ENCODE measurements around the gene KRT23.
"Not testable (repeated sequence)": the region's sequence is repeated elsewhere in the genome, so short reads cannot be mapped to it uniquely, and the experiment has no call there.

The KRT23 gene

DNA sequence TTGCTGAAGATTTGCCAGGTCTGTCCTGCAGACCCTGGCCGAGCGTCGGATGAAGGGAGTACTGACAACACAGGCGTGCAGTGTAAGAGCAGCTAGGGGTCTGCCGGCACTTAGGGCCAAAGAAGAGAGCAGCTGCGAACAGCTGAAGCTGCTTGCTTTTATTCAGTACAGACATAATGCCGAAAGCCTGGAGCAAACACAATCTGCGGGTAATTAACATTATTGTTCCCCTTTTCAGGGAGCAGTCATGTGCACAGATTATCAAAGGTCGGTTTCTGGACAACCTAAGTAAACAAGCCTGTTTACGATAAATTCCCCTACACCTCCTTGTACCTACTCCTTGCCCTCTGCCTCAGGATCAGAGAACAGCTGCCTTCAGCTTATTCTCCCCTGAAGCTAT lies 12.0 kb upstream of the KRT23 start:
- no peak for DNase-seq (ENCODE audit: low spot score)

DNA sequence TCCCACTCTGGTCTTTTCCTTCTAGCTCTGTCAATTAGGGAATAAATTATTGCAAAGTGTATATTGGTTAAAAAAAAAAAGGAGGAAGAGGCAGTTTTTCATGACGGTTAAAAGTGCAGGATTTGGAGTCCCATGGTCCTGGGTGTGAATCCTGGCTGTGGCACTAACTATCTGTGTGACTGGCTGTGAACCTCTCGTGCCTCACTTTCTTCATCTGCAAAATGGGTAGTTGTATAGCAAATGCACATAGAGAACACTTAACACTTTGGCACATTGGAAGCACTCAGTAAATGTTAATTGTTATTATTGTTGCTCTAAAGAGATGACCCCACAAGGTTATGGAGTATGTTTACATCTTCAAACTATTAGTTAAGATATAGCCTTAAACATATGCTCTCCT lies 10.5 kb upstream of the KRT23 start:
- no peak for DNase-seq (ENCODE audit: low spot score)

DNA sequence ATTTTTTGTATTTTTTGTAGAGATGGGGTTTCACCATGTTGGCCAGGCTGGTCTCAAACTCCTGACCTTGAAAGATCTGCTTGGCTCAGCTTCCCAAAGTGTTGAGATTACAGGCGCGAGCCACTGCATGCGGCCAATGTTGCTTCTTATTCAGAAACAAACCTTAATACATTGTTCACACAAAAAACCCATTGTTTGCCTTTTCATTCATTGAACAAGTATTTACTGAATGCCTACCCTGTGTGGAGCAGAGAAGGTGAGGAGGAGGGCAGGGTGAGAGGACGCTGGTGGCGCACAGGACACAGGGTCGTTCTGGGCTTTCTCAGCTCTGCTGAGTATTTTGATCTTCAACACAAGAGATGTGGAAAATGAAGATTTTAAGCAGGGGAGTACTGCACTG lies 8.0 kb upstream of the KRT23 start:
- DNase-seq (ENCODE audit: low spot score) = no peak

DNA sequence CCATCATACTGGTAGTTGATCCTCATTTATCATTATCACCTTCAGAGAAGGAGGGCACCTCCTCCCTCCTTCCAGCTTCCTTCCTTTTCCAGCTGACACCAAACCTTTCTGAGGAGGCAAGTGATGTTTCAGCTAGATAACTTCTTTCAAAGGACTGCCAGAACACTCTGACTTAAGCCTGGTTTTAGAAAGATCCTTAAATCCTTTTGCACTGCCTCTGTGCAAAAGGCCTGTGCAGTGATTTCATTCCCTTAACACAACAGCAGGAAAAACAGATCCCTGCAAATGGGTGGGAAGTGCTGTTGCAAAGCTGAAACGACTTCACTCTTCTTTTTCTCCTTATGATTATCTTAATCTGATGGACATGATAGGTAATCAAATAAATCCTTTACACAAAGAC lies 7.1 kb upstream of the KRT23 start:
- no peak for DNase-seq (ENCODE audit: low spot score)

DNA sequence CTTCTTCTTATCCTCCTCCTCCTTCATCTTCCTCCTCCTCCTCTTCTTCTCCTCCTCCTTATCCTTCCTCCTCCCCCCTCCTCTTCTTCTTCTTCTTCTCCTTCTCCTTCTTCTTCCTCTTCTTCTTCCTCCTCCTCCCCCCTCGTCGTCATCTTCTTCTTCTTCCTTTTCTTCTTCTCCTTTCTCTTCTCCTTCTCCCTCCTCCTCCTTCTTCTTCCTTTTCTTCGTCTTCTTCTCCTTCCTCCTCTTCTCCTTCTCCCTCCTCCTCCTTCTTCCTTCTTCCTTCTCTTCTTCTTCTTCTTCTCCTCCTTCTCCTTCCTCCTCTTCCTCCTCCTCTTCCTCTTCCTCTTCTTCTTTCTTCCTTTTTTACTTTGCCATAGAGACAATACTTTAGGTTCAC lies 5.1 kb upstream of the KRT23 start:
- no peak for DNase-seq (ENCODE audit: low spot score)

DNA sequence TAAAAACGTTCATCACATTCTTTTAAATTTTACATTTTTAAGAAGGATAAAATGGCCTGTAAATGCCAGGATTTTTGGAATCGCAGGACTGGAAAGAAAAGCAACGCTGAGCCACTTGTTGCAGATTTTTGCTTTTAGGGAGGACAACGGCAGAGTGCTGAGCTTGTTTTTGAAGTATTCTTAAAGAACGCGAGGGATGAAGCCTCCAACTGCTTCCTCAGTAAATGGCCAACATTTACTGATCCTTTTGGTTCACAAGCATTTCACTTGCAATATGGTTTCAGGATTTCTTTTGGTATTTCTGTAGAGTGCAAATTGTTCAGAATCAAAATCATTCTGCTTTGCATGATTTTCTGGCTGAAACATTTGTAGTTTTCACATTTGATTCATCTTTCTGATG lies 2.8 kb upstream of the KRT23 start:
- no peak for DNase-seq (ENCODE audit: low spot score)

DNA sequence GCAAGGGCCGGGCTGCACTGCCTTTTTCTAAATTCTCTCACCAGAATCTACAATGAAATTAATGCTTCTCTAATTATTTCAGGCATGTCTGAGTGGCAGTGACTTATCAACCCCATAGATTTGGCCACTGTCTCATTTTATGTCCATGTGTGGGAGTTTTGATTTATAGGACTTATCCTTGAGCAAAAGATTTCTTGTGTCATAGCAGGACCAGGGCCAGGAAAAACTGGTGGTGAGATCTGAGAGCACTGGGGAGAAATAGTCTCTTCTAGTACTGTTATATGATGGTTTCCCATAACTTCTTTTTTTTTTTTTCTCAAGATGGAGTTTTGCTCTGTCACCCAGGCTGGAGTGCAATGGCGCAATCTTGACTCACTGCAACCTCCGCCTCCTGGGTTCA lies 1.5 kb upstream of the KRT23 start:
- no peak for DNase-seq (ENCODE audit: low spot score)

DNA sequence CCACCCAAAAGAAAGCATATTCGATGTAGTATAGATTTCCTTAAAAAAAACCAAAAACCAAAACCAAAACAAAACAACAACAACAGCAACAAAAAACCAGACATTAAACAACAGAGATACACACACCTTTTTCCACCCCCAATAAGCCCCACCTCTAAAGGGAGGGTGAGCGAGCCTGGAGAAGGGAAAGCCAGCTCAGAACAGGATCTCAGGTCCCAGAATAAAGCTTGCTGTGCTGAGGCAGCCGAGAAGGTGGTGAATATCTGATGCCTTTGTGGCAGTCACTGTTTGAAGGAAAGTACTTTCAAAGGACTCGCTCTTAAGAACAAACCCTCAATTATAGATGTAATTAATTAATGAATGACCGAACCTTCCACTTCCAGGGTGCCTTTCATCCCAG lies 470 bp downstream of the KRT23 start:
- no peak for DNase-seq (ENCODE audit: low spot score)

DNA sequence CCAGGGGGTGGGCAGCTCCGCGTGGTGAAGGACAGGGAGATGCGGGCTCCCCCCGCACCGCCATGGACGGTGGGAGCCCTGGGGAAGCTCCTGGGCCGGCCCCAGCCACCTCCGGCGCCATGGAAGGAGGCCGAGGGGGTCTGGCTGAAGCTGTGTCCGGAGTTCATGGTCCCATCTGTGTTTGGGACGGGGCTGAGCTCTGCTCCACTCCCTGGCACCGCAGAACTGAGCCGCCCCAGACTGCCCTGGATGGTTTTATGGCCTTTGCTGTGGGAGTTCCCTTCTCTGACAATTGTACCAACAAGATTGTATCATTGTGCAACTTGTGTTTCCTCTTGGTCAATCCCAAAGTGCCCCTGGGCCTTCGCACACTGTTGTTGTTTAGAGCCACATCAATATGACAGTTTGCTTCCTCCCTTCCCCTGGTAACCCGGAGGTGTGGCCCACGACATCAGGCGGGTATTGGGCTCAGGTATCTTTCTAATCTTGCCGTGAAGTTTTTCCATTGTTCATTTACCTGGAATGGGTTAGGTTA lies 942 bp downstream of the KRT23 start:
- DNase-seq (ENCODE audit: low spot score) = no peak

DNA sequence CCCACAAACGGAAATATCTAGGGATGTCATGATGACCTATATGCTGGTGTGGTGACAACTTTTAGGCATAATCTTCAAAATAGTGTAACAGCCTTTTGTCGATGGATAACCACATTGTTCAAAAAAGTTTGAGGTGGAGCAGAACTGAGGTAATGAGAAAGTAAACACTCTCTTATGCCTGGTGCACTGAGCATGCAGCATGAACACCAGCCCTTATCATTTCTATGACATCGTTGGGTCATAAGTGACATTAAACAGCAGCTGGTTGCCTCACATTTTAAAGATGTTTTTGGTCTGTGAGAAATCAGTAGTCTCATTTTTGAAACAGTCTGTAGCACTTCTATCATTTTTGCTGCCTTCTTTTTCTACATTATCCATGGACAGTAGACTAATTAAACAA lies 1.8 kb downstream of the KRT23 start:
- DNase-seq (ENCODE audit: low spot score) = no peak

DNA sequence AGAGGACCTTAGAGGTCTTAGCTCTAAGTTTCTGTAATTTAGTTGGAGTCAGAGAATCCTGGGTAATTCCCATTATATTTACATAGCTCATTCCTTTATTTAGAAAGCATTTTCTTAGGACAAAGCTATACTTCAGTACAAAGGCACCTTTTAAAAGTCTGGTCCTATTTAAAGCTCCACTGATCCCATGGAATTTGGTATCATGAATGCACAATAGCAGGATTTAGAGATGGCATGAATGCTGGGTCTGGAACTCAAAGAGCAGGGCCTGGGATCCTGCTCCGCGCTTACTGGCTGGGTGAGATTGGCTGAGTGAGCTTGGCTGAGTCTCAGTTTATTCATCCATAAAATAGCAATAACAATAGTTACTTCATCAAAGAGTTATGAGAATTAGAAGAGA lies 4.8 kb downstream of the KRT23 start:
- no peak for DNase-seq (ENCODE audit: low spot score)

DNA sequence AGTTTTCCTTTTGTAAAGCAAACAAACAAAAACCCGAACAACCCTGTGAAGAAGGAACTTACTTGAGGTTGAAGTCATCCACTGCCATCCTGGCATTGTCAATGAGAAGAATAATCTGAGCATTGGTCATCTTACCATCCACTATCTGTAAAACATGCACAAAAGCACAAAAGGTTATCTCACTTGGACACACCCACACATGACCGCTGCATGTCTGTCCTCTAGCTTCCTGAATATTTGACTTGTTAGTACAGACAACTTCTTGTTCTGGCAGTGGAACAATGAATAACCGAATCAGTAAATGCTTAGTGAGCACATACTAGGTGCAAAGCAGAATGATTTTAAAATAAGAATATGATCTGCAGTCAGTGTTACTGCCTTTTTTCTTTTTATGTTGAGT lies 6.1 kb downstream of the KRT23 start:
- DNase-seq (ENCODE audit: low spot score) = no peak

DNA sequence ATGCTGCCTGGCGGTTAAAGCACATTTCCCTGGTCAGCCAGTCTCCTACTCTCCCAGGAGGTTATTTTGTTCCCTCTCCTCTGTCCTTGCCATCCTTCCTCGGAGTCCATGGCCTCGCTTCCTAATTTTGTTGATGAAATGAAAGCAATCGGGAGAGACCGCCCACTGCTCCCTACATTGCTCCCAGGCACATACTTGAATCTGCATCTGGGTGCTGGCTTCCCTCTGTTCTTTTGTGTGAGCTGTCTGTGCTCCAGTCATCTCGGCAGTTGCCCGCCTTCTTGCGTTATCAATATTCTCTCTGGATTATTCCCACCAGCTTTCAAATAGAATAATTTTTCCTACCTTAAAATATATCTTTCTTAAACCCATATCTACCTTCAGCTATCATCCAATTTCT lies 11.1 kb downstream of the KRT23 start:
- DNase-seq (ENCODE audit: low spot score) = no peak

DNA sequence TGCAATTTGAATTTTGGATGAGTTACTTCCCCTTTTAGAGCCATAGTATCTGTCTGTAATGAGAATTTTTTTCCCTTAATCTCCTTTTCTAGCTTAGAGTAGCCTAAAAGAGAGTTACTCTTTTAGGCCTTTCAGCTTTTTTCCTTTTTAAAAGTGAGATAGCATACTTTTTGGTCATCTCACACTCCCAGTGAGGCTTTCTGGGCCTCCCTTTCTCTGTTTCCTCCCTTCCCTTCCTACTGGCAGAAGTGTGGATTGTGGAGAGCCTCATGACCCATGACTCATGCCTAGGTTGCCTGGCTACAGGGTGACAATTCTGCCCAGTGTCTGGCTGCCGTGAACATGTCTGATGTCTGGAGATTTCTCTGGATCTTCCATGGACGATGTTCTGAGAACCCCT lies 15.2 kb downstream of the KRT23 start:
- DNase-seq (ENCODE audit: low spot score) = no peak

DNA sequence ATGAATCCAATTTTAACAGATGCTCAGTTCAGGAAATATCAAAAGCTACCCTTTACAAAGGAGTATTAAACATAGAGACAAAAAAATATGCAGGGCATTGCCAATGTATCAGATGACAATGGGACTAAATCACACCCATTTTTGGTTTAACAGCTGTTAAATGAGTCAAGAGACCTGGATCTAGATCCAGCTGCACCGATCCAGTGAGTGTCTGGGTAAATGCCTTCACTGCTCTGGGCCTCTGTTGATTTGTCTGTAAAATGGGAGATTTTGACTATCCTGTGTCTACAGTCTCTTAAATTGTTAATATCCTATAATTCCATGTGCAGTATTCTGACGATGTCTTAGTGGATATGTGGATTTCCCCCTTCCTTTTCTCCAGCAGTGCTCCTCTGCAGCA lies 16.4 kb downstream of the KRT23 start:
- no peak for DNase-seq (ENCODE audit: low spot score)

DNA sequence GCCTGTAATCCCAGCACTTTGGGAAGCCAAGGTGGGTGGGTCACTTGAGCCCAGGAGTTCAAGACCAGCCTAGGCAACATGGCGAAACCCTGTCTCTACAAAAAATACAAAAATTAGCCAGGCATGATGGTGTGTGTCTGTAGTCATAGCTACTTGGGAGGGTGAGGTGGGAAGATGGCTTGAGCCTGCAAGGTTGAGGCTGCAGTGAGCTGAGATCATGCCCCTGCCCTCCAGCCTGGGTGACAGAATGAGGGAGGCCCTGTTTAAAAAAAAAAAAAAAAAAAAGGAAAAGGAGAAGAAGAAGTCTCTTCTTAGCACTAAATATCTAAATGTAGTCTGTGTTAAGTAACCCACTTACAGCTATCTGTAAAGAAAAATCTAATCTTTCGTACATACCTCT lies 20.3 kb downstream of the KRT23 start:
- not testable (repeated sequence) for DNase-seq (ENCODE audit: low spot score)

DNA sequence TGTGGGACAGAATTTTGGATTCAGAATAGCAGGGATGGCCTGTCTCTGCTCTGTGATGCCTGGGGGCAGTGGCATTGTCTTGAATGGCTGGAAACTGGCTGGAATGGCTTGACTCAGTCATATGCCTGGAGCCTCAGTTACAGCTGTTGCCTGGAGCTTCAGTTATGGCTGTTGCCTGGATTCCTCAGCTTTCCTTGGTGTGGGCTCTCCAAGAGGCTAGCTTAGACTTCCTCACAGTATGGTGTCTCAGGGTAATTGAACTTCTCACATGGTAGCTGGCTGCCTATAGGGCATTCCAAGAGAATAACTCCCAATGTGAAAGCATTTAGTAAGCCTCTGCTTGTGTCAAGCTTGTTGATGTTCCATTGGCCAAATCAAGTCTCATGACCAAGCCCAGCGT lies 21.1 kb downstream of the KRT23 start:
- no peak for DNase-seq (ENCODE audit: low spot score)

DNA sequence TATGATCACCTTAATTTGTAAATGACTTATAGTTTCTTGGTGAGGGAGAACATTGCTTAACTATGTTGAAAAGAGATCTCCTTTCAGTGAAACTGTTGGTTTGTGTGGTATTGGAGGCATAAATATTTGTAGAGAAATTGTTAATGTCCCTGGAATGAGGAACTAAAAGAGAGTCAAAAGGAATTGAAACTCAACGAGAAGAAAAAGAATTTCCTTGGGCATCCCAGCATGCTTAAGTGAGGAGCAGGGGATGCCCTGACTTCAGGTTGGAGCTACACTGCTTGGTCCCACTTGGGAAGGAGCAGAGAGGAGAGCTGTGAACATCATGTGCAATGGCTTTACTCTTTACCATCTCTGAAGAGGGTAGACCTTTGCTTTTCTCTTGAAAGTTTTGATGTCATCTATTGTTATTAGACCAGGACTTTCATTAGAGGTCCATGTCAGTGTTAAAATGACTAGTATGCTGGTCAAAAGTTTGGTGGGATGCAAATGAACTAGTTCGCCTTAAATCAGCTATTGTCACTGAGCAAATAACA lies 21.7 kb downstream of the KRT23 start:
- DNase-seq (ENCODE audit: low spot score) = no peak

DNA sequence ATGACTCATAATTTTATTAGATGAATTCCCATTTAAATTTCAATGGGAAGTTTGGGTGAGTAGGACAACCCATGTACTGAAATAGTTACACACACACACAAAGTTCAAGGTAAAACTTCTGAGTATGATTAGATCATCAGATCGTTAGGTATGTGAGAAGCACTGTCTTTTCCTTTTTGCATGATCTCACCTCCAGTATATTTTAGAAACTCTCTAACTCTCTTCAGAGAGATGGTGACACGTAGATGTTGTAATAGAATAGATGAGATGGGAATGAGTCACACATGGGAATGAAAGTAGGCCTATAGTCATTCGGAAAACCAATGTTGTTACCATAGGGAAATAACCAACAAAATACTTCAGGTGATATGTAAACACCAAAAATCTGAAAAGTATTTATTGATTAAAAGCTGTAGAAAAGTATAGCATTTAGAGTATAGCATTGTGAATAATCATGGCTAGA lies 22.2 kb downstream of the KRT23 start:
- DNase-seq (ENCODE audit: low spot score) = no peak

DNA sequence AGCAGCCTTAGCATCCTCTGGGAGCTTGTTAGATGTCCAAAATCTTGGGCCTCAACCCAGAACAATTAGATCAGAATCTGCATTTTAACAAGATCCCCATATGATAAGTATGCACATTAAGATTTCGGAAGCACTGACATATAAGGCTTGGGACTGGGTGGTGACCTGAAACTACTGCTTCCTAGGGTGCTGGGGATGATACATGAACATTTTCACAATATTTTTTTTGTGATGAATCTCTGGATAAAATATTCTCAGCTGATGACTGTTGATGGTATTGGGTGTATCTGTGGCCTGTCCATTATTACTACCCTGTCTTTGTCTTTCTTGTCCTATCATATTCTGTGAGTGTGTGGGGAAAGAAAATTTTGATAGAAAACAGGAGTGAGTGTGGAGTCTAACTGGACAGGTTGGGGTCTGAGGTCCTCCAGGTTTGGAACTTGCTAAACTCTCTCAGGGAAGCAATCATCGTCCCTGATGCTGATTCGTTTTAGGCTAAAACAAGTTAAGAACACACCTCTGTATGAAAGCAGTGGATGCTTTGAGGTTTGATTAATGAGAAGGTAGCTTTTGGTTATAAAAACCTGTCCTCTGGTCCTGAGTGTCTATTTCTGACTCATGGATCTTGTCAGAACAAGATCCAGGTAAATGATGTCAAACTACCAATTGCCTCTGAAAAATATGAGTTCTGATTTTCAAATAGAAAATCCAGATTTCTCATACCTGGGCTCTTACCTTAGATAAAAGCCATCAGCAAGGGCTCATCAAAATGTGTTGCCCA lies 23.2 kb downstream of the KRT23 start:
- DNase-seq (ENCODE audit: low spot score) = no peak

DNA sequence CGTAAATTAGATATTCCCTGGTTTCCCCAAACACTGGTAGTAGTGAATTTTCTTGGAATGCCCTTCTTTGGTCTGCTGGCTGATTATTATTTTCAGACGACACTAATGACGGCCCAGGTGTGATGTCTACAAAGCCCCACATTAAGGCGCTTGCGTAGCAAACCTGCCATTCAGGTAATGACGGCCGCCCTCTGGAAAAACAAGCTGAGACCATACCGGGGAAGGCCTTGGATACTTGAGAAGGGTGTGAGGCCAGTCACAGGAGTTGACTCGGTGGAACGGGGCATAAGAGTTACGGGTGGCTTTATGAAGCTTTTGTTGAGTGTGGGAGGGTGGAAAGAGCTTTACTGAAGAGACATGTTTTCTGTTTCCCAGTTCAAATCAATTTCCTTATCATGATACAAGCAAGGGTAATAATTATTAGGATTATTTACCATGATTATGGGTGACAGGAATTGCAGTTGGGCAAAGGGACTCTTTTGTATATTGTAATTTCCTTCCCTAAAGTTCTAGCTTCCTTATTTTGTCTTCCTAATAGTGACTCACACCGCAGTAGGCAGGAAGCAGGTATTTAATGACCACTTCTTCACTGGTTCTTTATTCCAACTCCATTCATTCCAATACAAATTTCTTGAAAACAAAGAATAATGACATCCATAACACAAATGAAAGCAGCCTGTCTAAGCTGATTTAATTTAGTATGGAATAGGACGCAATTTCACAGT lies 24.8 kb downstream of the KRT23 start:
- DNase-seq (ENCODE audit: low spot score) = no peak

DNA sequence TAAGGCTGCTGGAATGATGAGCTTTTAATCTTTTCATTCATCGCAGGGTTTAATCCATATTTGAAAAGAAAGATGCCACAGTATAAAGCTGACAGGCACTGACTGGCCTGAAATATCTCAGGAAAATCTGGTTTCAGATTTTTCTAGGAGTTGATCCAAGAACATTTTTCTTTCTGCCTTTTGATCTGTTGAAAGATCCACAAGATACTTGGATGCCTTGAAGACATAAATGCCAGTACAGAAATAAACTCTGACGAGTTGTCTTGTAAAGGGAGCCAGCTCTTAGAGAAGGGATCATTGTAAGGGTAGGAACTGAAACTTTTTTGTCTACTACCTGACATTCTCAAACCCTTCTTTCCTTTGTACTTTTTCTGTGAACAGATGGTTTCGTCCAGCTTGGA lies 27.0 kb downstream of the KRT23 start:
- no peak for DNase-seq (ENCODE audit: low spot score)

DNA sequence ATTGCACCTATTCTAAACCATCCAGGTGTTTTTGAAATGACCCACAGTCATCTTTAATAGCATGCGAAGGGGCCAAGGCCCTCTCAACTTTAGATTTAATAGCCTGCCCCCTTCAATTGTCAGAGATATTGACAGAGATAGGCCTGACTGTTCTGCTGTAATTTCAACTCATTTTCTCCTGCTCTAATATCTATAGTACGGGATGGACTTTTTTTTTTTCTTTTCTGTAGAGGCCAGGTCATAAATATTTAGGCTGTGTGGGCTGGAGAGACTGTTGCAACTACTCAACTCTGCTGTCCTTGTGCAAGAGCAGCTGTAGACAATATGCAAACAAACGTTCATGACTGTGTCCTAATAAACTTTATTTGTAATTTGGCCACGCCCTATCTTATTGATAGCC lies 27.7 kb downstream of the KRT23 start:
- DNase-seq (ENCODE audit: low spot score) = no peak

Data from germinal center (tissue), 1 donor.